Bone marrow (tissue), 2 donors: ENCODE measurements around the gene CACFD1.

Experiments
- DNase-seq, 2 donors: peaks; one replicate each; lab custom pipeline; 2025; lab: John Stamatoyannopoulos, UW

The CACFD1 gene

GRCh38 chr9:133464638-133465037, 4.9 kb downstream of the CACFD1 start:
- no peak for DNase-seq

- DNase-seq, result no peak
Observed at GRCh38 chr9:133465984-133466383, 6.2 kb downstream of the CACFD1 start.

- DNase-seq, result no peak
Observed at GRCh38 chr9:133467101-133467500, 7.3 kb downstream of the CACFD1 start.

DNA sequence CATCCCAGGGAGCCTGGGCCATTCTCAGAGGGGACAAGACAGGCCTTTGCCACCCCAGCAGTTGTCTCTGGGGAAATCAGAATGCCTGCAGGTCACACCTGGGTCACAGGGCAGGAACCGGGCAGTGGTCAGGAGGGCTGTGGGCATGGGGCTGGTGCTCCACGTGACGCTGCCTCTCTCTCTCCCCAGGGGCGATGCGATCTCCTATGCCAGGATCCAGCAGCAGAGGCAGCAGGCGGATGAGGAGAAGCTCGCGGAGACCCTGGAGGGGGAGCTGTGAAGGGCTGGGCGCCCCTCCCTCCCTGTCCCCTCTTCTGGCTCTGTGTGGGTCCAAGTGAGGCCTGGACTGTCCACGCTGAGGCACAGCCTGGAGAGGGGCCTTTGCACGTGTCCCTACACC, 8.6 kb downstream of the CACFD1 start:
- no peak for DNase-seq

DNA sequence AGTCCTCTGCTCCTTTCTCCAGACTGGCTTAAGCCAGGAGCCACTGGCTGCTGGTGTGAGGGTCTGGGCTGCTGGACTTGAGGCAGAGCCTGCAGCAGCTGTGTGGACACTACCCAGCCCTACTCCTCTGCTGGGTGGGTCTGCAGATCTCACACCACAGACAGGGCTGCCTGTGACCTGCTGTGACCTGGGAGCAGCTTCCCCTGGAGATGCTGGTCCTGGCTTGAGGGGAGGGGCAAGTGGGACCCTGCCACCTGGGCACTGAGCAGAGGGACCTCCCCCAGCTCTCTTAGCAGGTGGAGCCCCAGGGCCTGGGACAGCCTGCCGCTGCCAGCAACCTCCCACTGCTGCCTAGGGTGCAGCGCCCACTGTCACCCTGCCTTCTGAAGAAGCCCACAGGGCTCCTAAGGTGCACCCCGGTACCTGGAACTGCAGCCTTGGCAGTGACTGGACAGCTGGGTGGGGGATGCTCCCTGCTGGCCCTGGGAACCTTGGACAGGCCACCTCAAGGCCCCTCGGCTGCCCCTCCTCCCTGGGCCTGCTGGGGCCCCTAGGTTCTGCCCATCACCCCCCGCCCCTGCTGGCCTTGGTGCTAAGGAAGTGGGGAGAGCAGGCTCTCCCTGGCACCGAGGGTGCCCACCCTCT, 9.1 kb downstream of the CACFD1 start:
- no peak for DNase-seq

- DNase-seq, result no peak
Observed at GRCh38 chr9:133470427-133470924, 10.7 kb downstream of the CACFD1 start.

- no peak for DNase-seq
Observed at GRCh38 chr9:133470988-133471387, 11.2 kb downstream of the CACFD1 start.

- DNase-seq, result no peak
Observed at GRCh38 chr9:133471551-133472276, 11.9 kb downstream of the CACFD1 start.

DNA sequence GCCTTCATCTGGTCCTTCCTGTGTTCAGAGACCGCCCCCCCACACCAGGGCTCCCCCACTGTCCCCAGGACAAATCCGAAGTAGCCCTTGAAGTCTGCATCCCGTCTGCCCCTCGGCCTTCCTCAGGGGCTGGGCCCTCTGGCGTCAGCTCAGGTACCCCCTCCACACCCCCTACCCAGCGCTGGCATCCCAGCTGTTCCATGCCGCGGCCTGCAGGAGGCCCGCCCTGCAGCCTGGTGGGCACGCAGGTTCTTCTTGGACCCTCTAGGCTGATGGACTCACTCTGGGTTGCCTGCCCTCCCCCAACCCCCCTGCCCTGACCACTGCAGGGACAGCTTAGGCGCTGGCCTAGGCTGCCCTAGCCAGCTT, 12.5 kb downstream of the CACFD1 start:
- DNase-seq, result no peak

GRCh38 chr9:133472753-133473378, 13.1 kb downstream of the CACFD1 start:
- DNase-seq, result no peak

GRCh38 chr9:133473743-133474142, 14.0 kb downstream of the CACFD1 start:
- no peak for DNase-seq

DNA sequence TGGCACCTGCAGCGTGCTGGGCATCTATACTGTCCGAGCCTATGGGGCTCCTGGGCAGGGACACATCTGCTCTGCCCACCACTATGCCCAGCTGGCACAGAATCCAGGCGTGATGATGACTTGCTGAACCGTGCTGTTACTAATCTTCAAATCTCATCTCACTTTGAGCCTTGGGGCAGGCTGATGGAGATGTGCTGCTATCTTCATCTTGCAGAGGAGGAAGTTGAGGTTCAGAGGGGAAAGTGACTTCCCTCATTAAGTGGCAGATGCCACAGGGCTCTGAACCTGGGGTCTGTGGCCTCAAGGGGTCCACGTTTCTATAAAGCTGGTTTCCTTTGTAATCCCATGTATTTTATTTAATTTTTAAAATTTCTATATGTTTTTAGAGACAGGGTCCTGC, 14.4 kb downstream of the CACFD1 start:
- peak in 1 of 2 donors; percentile 82 for DNase-seq

GRCh38 chr9:133474853-133475252, 15.1 kb downstream of the CACFD1 start:
- no peak for DNase-seq

DNA sequence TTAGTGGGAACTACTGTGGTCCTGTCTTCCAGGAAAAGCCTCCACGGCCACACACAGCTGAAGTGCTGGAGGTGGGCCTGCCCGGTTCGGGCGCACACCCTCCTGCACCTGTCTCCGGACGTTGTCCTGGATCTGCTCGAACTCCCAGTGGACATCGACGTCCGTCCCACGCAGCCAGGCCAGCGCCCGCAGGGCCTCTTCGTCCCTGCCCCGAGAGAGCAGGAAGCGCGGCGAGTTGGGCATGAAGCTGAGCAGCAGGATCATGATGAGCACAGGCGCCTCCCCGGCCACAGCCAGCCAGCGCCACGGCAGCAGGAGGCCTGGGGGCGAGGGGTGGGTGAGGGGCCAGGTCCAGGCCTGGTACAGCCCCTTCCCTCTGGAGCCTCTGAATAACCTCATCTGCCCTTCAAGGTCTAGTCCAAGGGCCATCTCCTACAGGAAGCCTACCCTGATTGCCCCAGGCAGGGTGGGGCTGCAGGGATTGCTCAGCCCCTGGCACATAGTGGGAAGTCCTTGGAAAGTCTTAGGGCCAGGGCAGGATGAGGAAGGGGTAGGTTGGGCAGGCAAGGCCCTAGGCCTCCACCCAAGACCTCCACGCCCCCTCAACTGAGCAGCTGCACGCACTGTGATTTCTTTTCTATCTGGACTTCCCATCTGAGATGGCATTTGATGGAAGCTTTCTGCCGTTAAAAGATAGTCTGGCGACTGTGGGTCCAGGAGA, 15.7 kb downstream of the CACFD1 start:
- no peak for DNase-seq

DNA sequence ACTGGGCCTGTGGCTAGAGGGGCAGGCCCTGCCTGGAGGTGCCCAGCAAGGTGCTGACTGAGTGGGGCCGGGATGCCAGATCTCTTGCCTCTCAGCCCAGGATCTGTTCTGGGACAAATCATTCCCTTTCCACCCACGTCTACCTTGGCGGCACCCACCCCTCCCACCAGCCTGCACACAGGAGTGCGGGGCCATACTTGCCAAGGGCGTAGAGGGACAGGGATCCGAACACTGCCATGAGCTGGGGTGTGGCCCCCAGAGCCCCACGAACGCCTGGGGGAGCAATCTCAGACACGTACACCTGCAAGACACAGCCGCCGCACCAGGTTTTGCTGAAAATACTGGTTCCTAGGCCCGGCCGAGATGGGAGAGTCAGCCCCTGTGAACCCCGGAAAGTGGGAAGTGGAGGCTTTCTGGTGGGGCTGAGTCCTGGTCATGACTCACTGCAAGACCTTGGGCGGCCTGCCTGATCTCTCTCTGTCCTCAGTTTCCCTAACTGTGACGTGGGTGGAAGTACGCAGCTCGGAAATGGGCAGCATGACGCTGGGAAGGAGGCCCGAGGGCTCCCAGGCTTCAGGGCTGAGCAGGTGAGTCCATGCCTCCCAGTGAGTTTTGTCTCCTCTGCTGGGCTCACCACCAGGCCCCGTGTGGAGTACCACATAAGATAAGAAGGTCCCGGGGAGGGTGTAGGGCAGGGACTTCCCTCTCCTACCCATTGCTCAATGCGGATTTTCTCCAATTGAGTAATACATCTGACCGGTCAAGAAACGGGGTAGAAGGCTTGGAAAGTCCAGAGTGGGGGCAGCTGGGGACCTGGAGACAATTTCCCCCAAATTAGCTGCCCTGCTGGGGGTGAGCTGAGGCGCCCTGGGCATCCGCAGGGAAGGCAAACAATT, 16.5 kb downstream of the CACFD1 start:
- peak in 1 of 2 donors; percentile 79 for DNase-seq

DNA sequence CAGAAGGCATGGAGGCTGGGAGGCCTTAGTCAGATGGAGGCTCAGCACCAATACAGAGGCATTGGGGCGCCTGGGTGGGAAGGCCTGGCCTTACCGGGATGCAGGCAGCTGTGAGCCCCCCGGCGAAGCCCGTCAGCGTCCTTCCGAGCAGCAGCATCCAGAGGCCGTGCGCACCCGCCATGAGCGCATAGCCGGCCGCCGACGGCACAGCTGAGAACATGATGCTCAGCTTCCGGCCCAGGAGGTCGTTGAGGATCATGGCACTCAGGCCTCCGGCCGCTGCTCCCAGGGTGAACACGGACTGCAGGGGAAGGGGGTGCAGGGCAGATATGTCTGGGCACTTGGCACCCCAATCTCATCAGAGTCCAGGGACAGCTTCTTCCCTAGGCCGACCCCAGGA, 17.2 kb downstream of the CACFD1 start:
- no peak for DNase-seq

GRCh38 chr9:133477461-133477860, 17.7 kb downstream of the CACFD1 start:
- DNase-seq, result no peak

DNA sequence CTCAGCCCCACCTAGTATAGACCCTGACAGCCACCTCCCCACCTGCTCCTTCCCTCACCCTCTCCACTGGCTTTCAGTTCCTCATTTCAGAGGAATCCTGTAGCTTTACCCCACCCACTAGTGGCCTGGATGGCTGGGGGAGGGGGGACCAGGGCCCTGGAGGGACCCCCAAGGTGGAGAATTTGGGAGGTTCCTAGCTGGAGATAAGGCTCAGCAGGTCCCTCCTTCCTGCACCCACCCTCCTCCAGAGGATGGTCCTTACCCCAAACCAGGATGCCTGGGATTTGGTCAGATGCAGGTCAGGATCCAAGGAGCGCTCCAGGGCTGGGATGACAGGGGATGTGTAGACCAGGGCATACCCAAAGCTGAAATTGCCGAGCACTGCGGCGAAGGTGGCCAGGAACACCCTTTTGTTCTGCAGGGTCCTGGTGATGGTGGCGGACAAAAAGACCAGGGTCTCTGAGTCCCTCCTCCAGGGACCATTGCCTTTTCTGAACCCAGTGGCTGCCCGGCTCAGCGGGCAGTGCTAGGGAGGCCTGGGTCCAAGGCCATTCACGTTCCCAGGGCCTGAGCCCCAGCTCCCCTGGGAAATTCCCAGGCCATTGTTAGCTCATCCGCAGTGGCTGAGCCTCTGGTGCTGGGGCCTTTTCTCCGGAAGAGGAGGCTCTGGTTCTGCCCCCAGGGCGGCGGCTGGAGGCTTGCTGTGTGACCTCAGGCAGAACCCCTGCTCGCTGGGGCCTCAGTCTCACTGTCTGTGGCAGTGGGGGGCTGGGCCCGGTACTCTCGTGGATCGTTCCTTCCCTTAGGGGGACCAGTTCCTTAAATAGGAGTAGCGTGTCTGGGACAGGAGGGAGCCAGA, 18.4 kb downstream of the CACFD1 start:
- no peak for DNase-seq

- peak in 1 of 2 donors; percentile 50 for DNase-seq
Observed at GRCh38 chr9:133478851-133479711, 19.3 kb downstream of the CACFD1 start, which contains the start of gene SLC2A6. TSS of gene SLC2A6 (minus strand) at chr9:133479099. CDS start at chr9:133479059, 40 bp downstream.
